Omental fat pad (tissue), 4 donors: ENCODE measurements around the gene ZNF213. TPM values are rescaled to one million over a fixed set of nuclear protein-coding genes. Genes with fewer than 3 reads are reported as not detected.
A peak's percentile ranks its signal among the peaks of the same experiment; 100 is the strongest.

Experiments
- ATAC-seq: fragments of 150-250 bp; one replicate; pipeline ENCODE4 v1.9.1; 2016; ENCODE audit warnings: mild to moderate bottlenecking, moderate library complexity; ENCODE audit not compliant: low FRiP score
- DNase-seq: peaks from one replicate; pipeline ENCODE4 v3.0.0-alpha.2; 2019; ENCODE audit warnings: low spot score
- CTCF ChIP-seq, 3 donors: fragments of 450-650 bp; IDR thresholded peaks; one replicate each; pipeline ENCODE4 v1.5.1; 2016 to 2017; ENCODE audit warnings: antibody characterized with exemption in 3 of 3, mild to moderate bottlenecking in 3 of 3, moderate library complexity in 2 of 3
- total RNA-seq, 4 donors: library from RNA; depleted of rRNA; stranded (reverse); fragments of >200 nt; gene quantifications; one replicate each; pipeline ENCODE4 v1.1.0, GENCODE V29; 2016

ZNF213 gene
- total RNA-seq, 4 donors from 2014 or later: 1.8 to 4.1 (median 3.6) TPM

- no peak for TF ChIP-seq CTCF (IDR thresholded peaks at IDR 0.05)
- ATAC-seq: no peak
Measured at GRCh38 chr16:3121851-3122467, 12.9 kb upstream of the ZNF213 start.

GRCh38 chr16:3122926-3123570 is 11.8 kb upstream of the ZNF213 start:
- ATAC-seq (no peak), DNase-seq (no peak)
- no peak for TF ChIP-seq CTCF (IDR thresholded peaks at IDR 0.05)

More at GRCh38 chr16:3121851-3122467, 12.9 kb upstream of the ZNF213 start:
- DNase-seq: no peak

GRCh38 chr16:3123986-3124886 is 10.6 kb upstream of the ZNF213 start:
- ATAC-seq: peak; percentile 97
- DNase-seq: peak; percentile 98
- TF ChIP-seq CTCF (IDR thresholded peaks at IDR 0.05): no peak

GRCh38 chr16:3127745-3128144 is 7.1 kb upstream of the ZNF213 start:
- TF ChIP-seq CTCF (IDR thresholded peaks at IDR 0.05): no peak
- no peak for ATAC-seq
- no peak for DNase-seq

- ATAC-seq (peak; percentile 72), DNase-seq (no peak)
- peak in 1 of 3 donors; percentile 75 for TF ChIP-seq CTCF (IDR thresholded peaks at IDR 0.05)
Measured at GRCh38 chr16:3129137-3130131, 5.4 kb upstream of the ZNF213 start.

GRCh38 chr16:3131755-3132377 is 3.0 kb upstream of the ZNF213 start:
- TF ChIP-seq CTCF (IDR thresholded peaks at IDR 0.05): no peak
- ATAC-seq (no peak), DNase-seq (no peak)
